Stimulated activated CD4-positive, alpha-beta T cell treated with anti-CD3 and anti-CD28 coated beads, Interleukin-1b, Interleukin-23, amount 100 ng/mL, for 48 hours (primary cell): ENCODE measurements around the gene PCGF1.
A peak's percentile ranks its signal among the peaks of the same experiment; 100 is the strongest.

Source experiments
- DNase-seq: peaks from one replicate; pipeline ENCODE4 v3.0.0-alpha.2; 2020

PCGF1 gene

GRCh38 chr2:74536166-74536950 lies 28.9 kb upstream of the PCGF1 start:
- no peak for DNase-seq

DNA sequence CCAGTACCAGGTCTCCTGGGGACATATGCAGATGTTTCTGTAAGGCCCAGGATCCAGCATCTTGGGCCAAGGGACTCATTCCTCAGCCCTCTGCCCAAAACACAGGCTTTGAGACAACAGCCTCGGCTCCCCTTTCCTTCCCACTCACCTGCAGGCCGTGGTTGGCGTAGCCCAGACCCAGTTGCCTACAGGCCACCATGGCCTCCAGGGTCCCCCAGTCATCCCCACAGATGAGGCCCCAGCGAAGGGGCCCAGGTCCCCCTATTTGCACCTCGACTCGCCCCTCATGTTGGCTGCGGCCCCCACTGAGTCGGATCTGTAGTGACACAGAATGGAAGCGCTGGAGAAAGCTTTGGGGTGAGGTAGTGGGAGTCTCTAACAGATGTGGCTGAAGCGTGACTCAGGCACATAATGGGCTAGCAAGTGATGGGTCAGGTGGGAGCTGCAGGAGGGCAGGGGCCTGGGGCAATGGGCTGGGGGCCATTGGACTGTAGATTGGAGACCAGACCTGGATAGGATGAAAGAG lies 28.0 kb upstream of the PCGF1 start:
- no peak for DNase-seq

- DNase-seq, result no peak
Measured at GRCh38 chr2:74534411-74534810, 26.9 kb upstream of the PCGF1 start.

DNA sequence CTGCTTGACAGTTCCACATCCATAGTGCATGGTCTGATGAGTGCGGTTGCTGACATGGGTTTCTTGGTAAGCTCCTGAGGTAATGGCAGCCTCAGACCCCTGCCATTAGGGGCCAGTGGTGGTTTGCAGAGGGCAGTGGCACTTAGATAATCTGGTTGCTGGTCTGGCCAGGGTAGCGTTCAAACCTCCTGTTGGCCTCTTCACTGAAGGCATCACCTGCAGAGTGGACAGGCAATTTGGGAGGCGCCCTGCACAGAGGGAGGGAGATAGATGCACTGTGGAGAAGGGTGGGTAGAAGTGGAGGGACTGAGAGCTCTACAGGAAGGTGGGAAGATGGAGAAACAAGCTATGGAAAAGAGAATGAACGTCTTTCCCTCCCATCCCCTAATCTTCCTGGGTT lies 26.0 kb upstream of the PCGF1 start:
- no peak for DNase-seq

GRCh38 chr2:74532222-74532621 lies 24.7 kb upstream of the PCGF1 start:
- DNase-seq, result no peak

DNA sequence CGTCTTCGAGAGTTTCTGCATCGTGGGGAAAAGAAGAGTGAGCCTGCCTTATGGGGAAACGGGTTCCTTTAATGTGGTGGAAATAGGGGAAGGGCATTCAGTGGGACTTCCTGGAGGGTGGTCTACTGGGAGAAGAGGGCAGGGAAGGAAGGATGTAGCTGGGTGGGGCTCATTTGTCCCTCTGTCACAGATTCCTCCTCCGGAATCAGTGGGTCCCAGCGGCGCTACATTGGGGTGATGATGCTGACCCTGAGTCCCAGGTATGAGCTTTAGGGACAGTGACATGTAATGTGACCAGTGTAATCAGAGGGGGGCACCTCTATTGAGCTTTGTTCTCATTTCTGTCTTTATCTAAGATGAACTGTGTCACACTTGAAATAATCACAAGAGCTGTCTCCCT lies 24.2 kb upstream of the PCGF1 start:
- no peak for DNase-seq

- DNase-seq, result peak; percentile 55
Measured at GRCh38 chr2:74530239-74531187, 23.0 kb upstream of the PCGF1 start.

DNA sequence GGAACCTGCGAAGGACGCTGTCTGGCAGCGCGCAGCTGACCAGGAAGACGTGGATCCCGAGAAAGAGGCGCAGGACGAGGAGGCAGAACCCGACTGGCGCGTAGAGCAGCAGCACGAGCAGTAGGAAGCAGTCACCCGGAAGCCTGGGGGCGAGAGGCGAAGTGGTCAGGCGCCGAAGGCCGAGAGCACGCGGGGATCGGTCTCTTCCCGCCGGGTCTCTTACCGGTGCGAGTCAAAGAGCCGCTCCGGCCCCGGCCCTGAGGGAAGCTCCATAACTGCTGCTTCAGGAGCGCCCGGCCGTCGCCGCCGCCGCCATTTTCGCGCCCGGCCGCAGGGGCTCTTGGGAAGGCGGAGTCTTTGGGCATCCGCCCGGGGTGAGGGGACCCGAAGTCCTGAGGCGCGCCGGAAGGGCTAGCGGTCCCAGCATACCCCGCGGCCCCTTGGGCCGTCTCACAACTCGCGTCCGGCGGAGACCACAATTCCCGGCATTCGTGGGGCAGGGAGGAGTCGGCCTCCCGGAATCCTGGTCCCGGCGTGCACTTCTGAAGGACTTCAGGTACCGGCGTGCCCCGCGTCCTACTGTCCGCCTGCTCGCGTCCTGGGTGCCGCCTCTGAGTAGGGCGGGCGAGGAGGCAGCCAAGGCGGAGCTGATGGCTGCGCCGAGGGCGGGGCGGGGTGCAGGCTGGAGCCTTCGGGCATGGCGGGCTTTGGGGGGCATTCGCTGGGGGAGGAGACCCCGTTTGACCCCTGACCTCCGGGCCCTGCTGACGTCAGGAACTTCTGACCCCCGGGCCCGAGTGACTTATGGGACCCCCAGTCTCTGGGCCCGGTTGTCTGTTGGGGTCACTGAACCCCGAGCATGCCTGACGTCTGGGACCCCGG lies 22.1 kb upstream of the PCGF1 start, which contains the start of the genes AUP1 and HTRA2:
Gene AUP1, minus strand, starts transcription at position 350 of the 882 bp plus-strand sequence. Its CDS starts 77 bp downstream, at position 273.
Gene HTRA2, plus strand, starts transcription at position 577 of the 882 bp plus-strand sequence. Its CDS starts 74 bp downstream, at position 651.
- DNase-seq, result peak; percentile 96

GRCh38 chr2:74528600-74529356 lies 21.3 kb upstream of the PCGF1 start:
- no peak for DNase-seq

- DNase-seq, result no peak
Measured at GRCh38 chr2:74527741-74528140, 20.2 kb upstream of the PCGF1 start.

- DNase-seq, result no peak
Measured at GRCh38 chr2:74526649-74527230, 19.2 kb upstream of the PCGF1 start.

DNA sequence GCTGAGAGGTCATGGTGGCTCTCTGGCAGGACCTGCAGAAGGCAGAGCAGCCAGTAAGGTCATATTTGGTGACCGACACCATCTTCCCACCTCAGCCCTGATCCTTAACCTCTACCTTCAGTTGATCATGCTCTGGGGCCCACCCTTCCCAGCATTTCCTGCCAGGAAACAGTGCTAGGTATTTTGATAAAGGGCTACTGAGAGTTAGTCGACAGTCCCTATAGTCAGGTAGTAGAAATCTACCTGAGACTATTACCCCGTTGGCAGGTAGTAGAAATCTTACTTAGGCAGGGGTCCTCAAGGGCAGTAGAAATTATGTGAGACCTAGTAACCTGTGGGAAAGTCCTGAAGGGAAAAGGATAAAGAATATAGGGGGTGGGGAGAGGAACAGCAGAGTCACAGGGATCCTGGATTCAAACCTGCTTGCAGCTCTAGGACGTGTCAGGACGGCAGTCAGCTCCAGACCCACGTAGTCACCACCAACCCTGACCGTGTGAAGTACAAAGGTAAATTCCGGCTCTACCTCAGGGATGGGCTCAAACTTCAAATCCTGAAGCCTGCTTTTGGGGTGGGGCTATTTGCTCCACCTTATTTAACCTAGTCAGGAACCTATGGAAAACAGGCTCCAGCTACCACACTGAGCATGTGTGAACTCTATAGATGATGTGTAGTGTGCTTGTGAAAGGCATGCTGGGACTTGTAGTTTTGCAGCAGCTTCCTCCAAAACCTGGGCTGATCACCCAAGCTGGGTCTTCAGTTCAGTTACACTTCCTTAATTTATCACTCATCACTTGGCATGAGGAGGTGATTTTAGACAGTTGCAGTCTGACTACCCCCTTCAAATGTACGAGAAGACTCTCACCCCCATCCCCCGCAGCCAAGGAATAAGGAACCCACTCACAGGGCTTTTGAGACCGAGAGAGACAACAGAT lies 18.5 kb upstream of the PCGF1 start, which contains the start of gene DQX1:
Gene DQX1, minus strand, starts transcription at position 515 of the 932 bp plus-strand sequence. Its CDS starts 502 bp downstream, at position 13.
- DNase-seq, result no peak

DNA sequence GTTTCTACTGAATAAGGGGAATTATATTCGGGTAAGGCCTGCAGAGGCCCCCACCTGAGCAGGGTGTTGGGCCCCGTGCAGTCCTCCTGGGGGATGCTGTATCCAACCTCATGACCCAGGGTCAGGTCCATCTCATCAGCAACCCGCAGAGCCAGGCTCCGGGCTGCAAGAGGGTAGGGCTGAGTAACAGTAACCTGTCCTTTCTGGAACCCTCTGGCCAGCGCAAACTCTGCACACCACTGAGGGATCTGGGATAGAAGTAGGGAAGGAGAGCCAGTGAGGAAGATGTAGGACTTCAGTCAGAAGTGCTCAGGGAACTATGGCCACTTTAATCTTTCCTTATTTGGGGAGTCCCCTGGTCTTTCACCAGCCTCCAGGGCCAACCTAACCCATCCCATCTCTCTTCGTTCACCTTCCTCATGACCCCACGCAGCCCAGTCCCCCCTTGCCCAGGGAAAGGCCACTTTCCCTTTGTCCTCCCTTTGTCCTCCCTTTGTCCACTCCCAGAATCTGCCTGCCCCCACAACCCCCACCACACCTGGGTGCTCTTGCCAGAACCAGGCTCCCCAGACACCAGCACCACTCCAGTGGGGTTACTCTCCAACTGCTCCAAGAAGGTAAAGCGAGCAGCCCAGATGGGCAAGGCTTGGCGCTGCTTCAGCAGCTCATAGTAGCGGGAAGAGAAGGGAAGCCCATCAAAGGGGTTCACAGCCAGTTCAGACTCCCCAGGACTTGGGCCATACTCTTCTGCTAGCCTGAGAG lies 17.6 kb upstream of the PCGF1 start:
- no peak for DNase-seq

- no peak for DNase-seq
Measured at GRCh38 chr2:74524005-74524404, 16.5 kb upstream of the PCGF1 start.

DNA sequence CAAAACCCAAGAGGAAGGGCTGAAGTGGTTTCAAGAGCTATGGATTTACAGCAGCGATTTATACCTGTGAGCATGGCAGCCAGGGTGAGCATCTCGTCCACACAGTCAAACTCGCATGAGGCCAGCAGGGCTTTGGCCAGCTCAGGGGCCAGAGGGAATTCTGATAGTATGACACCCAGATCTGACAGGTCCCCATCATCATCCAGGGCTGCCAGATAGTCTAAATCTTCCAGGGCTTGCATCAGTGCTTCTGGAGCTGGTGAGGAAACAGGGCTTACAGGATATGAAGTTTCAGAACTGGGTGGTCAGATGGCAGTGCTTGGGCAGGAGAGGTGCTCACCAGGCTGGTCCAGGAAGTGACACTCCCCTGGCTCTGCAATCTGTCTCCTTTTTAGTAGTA lies 15.0 kb upstream of the PCGF1 start:
- DNase-seq, result no peak

GRCh38 chr2:74516650-74517049 lies 9.2 kb upstream of the PCGF1 start:
- no peak for DNase-seq

DNA sequence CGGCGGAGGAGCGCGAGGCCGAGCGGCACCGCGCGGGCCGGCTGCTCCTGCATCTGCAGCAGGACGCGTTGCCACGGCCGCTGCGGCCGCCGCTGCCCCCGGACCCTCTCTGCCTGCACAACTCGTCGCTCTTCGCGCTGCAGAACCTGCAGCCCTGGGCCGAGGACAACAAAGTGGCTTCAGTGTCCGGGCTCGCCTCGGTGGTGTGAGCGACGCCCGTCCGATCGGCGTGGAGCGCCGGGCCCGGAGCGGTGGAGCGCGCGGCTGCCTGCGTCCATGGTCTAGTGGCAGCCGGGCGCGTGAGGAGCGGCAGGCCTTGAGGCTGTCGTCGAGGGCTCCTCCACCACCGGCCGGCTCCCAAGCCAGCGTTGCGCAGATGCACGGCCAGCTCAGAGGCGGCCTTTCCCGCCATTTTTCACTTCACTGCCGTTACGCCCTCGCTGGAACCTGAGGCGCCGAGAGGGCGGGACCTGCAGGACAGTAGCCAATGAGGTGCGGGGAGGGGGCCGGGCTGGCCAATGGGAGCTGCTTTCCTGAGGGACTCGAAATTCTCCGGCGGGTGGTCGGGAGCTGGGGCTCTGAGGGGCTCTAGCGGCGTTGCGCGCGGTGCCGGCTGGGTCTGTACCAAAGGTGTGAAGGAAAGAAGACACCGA lies 8.6 kb upstream of the PCGF1 start:
- DNase-seq, result peak; percentile 83

GRCh38 chr2:74515271-74515980 lies 7.9 kb upstream of the PCGF1 start:
- no peak for DNase-seq
